Neuronal stem cell (in vitro differentiated cells): ENCODE results near the gene OIT3.

Experiments used
- DNase-seq: peaks from one replicate; pipeline ENCODE4 v3.0.0-alpha.2; 2013; ENCODE audit warnings: low spot score
- H2AFZ ChIP-seq: one replicate; pipeline ENCODE4 v1.6.1; 2013; ENCODE audit warnings: mild to moderate bottlenecking, low read length, inconsistent platforms
- H2AK5ac ChIP-seq: 2 replicates; pipeline ENCODE4 v1.6.1; 2013; ENCODE audit warnings: low read depth, mild to moderate bottlenecking, inconsistent platforms, low read length, moderate library complexity, mixed read lengths
- H2BK120ac ChIP-seq: 2 replicates; pipeline ENCODE4 v1.6.1; 2013; ENCODE audit warnings: low read depth, mild to moderate bottlenecking, inconsistent platforms, low read length, moderate library complexity, mixed read lengths
- H2BK12ac ChIP-seq: one replicate; pipeline ENCODE4 v1.6.1; 2013; ENCODE audit warnings: low read length, inconsistent platforms
- H2BK15ac ChIP-seq: 2 replicates; pipeline ENCODE4 v1.6.1; 2013; ENCODE audit warnings: mild to moderate bottlenecking, low read length, inconsistent platforms, mixed read lengths
- H2BK5ac ChIP-seq: one replicate; pipeline ENCODE4 v1.6.1; 2013; ENCODE audit warnings: inconsistent platforms, mild to moderate bottlenecking, low read length, moderate library complexity
- H3K14ac ChIP-seq: one replicate; pipeline ENCODE4 v1.6.1; 2013; ENCODE audit warnings: low read length, inconsistent platforms
- H3K18ac ChIP-seq: 2 replicates; pipeline ENCODE4 v1.6.1; 2013; ENCODE audit warnings: low read length, inconsistent platforms
- H3K23ac ChIP-seq: 2 replicates; pipeline ENCODE4 v1.6.1; 2013; ENCODE audit warnings: low read depth, mild to moderate bottlenecking, mixed read lengths, low read length, inconsistent platforms; ENCODE audit not compliant: poor library complexity
- H3K27ac ChIP-seq: replicated peaks from 3 replicates; pipeline ENCODE4 v1.5.1; 2013; ENCODE audit warnings: low read length, inconsistent platforms
- H3K27me3 ChIP-seq, 3 experiments: 2 replicates each; pipeline ENCODE4 v1.6.1; 2013; ENCODE audit warnings: low read length in 3 of 3, mild to moderate bottlenecking in 2 of 3, inconsistent platforms in 1 of 3, low read depth in 1 of 3, mixed read lengths in 1 of 3, moderate library complexity in 1 of 3; ENCODE audit not compliant: control insufficient read depth in 3 of 3, insufficient read depth in 3 of 3
- H3K36me3 ChIP-seq, 2 donors: replicated peaks in 1 of 2; 2 replicates each; pipeline ENCODE4 v1.6.1; 2013; ENCODE audit warnings: low read length in 2 of 2; ENCODE audit not compliant: control insufficient read depth in 2 of 2, insufficient read depth in 2 of 2
- H3K4ac ChIP-seq: 2 replicates; pipeline ENCODE4 v1.6.1; 2013; ENCODE audit warnings: inconsistent platforms, mild to moderate bottlenecking, low read length, moderate library complexity
- H3K4me1 ChIP-seq, 2 donors: 1 replicate in 1 of 2; 2 replicates in 1 of 2; pipeline ENCODE4 v1.6.1; 2013; ENCODE audit warnings: low read length in 2 of 2, low read depth in 1 of 2; ENCODE audit not compliant: control insufficient read depth in 2 of 2, insufficient read depth in 1 of 2
- H3K4me2 ChIP-seq: one replicate; pipeline ENCODE4 v1.6.1; 2013; ENCODE audit warnings: mild to moderate bottlenecking, low read length, inconsistent platforms; ENCODE audit not compliant: insufficient read depth, poor library complexity, severe bottlenecking
- H3K4me3 ChIP-seq, 2 donors: 2 replicates each; pipeline ENCODE4 v1.5.1; 2013; ENCODE audit warnings: low read length in 2 of 2, mild to moderate bottlenecking in 2 of 2, inconsistent platforms in 1 of 2, moderate library complexity in 1 of 2
- H3K79me1 ChIP-seq: one replicate; pipeline ENCODE4 v1.6.1; 2013; ENCODE audit warnings: low read depth, mild to moderate bottlenecking, inconsistent platforms, low read length, moderate library complexity
- H3K9ac ChIP-seq: one replicate; pipeline ENCODE4 v1.6.1; 2013; ENCODE audit warnings: mild to moderate bottlenecking, low read depth, low read length, inconsistent platforms; ENCODE audit not compliant: poor library complexity
- H3K9me3 ChIP-seq, 2 donors: replicated peaks in 1 of 2; 2 replicates each; pipeline versions ENCODE3 to v1.6.1; 2013; ENCODE audit warnings: low read length in 2 of 2, mild to moderate bottlenecking in 2 of 2, inconsistent platforms in 1 of 2, low read depth in 1 of 2, mixed read lengths in 1 of 2, moderate library complexity in 1 of 2; ENCODE audit not compliant: control insufficient read depth in 2 of 2, insufficient read depth in 1 of 2
- H4K8ac ChIP-seq: one replicate; pipeline ENCODE4 v1.6.1; 2013; ENCODE audit warnings: low read depth, mild to moderate bottlenecking, inconsistent platforms, low read length, moderate library complexity
- H4K91ac ChIP-seq: one replicate; pipeline ENCODE4 v1.6.1; 2013; ENCODE audit warnings: low read length, low read depth, mild to moderate bottlenecking, inconsistent platforms; ENCODE audit not compliant: poor library complexity
- whole genome bisulfite sequencing, 2 donors: extraction: QIAGEN DNeasy Blood & Tissue Kit; methylation state at CpG; one replicate each; pipeline ENCODE4 v1.1.7; 2013; ENCODE audit warnings: missing lambda C conversion rate in 2 of 2, mixed read lengths in 1 of 2; ENCODE audit not compliant: insufficient read length in 2 of 2, insufficient replicate concordance in 1 of 2; ENCODE audit errors: extremely low coverage in 2 of 2; 5-methylcytosine and 5-hydroxymethylcytosine counted together

The OIT3 gene

GRCh38 chr10:72927485-72927884, 33.9 kb downstream of the OIT3 start:
- H3K23ac ChIP-seq = no peak overlapping the region
- DNase-seq = no peak
- no peak overlapping the region for H3K4me2 ChIP-seq
- H3K9ac ChIP-seq = no peak overlapping the region
- no peak overlapping the region for H3K18ac ChIP-seq
- no peak overlapping the region for H3K14ac ChIP-seq
- H3K27ac ChIP-seq = no peak overlapping the region
- no peak overlapping the region for H2BK12ac ChIP-seq
- H4K8ac ChIP-seq = no peak overlapping the region
- no peak overlapping the region for H2BK15ac ChIP-seq
- H2AK5ac ChIP-seq = no peak overlapping the region
- no peak overlapping the region for H2BK120ac ChIP-seq
- no peaks in the 10 kb centered on the region for H3K4me1 ChIP-seq
- H2AFZ ChIP-seq = no peak overlapping the region
- no peaks in the 10 kb centered on the region for H3K9me3 ChIP-seq
- H4K91ac ChIP-seq = no peak overlapping the region
- no peaks in the 10 kb centered on the region for H3K79me1 ChIP-seq
- H3K4ac ChIP-seq = no peak overlapping the region
- H3K27me3 ChIP-seq = peaks cover 0 to 10% (median 0%) of the 10 kb centered on the region in 3 experiments
- no peak overlapping the region for H2BK5ac ChIP-seq
- WGBS, 2 donors = no CpG with 5 or more reads among the region's 5 CpGs
- H3K36me3 ChIP-seq = no peaks in the 10 kb centered on the region
- H3K4me3 ChIP-seq = no peak overlapping the region

GRCh38 chr10:72928798-72929197, 35.3 kb downstream of the OIT3 start:
- WGBS, 2 donors = no CpG with 5 or more reads among the region's 5 CpGs
- Histone ChIP-seq H3K4me3 (no peak overlapping the region), H4K8ac (no peak overlapping the region), H2AK5ac (no peak overlapping the region), H2BK15ac (no peak overlapping the region), H3K79me1 (no peaks in the 10 kb centered on the region), H2AFZ (no peak overlapping the region), H3K18ac (no peak overlapping the region), H3K9ac (no peak overlapping the region), H4K91ac (no peak overlapping the region), H3K4me1 (no peaks in the 10 kb centered on the region), H3K4me2 (no peak overlapping the region), H3K14ac (no peak overlapping the region), H2BK120ac (no peak overlapping the region), H2BK5ac (no peak overlapping the region), H3K4ac (no peak overlapping the region), H2BK12ac (no peak overlapping the region), H3K23ac (no peak overlapping the region), H3K36me3 (no peaks in the 10 kb centered on the region), H3K27me3 (peaks cover 0 to 10% (median 0%) of the 10 kb centered on the region in 3 experiments), H3K9me3 (no peaks in the 10 kb centered on the region), H3K27ac (no peak overlapping the region)
- no peak for DNase-seq

- H3K14ac ChIP-seq = no peak overlapping the region
- H4K8ac ChIP-seq = no peak overlapping the region
- H3K4me1 ChIP-seq = no peaks in the 10 kb centered on the region
- no peak overlapping the region for H3K9ac ChIP-seq
- DNase-seq = no peak
- no peak overlapping the region for H3K27ac ChIP-seq
- H2BK120ac ChIP-seq = no peak overlapping the region
- no peak overlapping the region for H2AK5ac ChIP-seq
- no peaks in the 10 kb centered on the region for H3K79me1 ChIP-seq
- H2BK5ac ChIP-seq = no peak overlapping the region
- WGBS, 2 donors = no CpG with 5 or more reads among the region's 2 CpGs
- H4K91ac ChIP-seq = no peak overlapping the region
- no peaks in the 10 kb centered on the region for H3K36me3 ChIP-seq
- H3K18ac ChIP-seq = no peak overlapping the region
- H2BK12ac ChIP-seq = no peak overlapping the region
- H3K23ac ChIP-seq = no peak overlapping the region
- H3K27me3 ChIP-seq = peaks cover 0 to 4% (median 0%) of the 10 kb centered on the region in 3 experiments
- H2BK15ac ChIP-seq = no peak overlapping the region
- no peak overlapping the region for H3K4ac ChIP-seq
- no peak overlapping the region for H3K4me3 ChIP-seq
- H3K4me2 ChIP-seq = no peak overlapping the region
- no peak overlapping the region for H2AFZ ChIP-seq
- no peaks in the 10 kb centered on the region for H3K9me3 ChIP-seq
These were observed 36.7 kb downstream of the OIT3 start for GRCh38 chr10:72930276-72930675.

DNA sequence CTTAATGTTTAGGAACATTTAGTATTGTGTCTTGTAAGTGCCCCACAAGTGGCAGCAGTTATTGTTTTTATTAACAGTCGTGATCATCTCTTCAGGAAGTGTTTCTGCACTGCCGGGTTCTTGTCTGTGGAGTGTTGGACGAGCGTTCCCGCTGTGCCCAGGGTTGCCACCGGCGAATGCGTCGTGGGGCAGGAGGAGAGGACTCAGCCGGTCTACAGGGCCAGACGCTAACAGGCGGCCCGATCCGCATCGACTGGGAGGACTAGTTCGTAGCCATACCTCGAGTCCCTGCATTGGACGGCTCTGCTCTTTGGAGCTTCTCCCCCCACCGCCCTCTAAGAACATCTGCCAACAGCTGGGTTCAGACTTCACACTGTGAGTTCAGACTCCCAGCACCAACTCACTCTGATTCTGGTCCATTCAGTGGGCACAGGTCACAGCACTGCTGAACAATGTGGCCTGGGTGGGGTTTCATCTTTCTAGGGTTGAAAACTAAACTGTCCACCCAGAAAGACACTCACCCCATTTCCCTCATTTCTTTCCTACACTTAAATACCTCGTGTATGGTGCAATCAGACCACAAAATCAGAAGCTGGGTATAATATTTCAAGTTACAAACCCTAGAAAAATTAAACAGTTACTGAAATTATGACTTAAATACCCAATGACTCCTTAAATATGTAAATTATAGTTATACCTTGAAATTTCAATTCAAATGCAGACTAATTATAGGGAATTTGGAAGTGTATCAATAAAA, 38.9 kb downstream of the OIT3 start:
- H2BK5ac ChIP-seq = no peak overlapping the region
- H3K4ac ChIP-seq = no peak overlapping the region
- H3K23ac ChIP-seq = no peak overlapping the region
- no peak overlapping the region for H3K4me3 ChIP-seq
- no peak overlapping the region for H3K4me2 ChIP-seq
- no peak overlapping the region for H3K18ac ChIP-seq
- no CpG with 5 or more reads among the region's 20 CpGs for WGBS, 2 donors
- no peak overlapping the region for H2AFZ ChIP-seq
- H3K9ac ChIP-seq = no peak overlapping the region
- H3K27ac ChIP-seq = no peak overlapping the region
- no peak overlapping the region for H4K91ac ChIP-seq
- no peak overlapping the region for H2BK120ac ChIP-seq
- H2BK12ac ChIP-seq = no peak overlapping the region
- no peaks in the 10 kb centered on the region for H3K36me3 ChIP-seq
- H3K27me3 ChIP-seq = no peaks in the 10 kb centered on the region
- no peaks in the 10 kb centered on the region for H3K79me1 ChIP-seq
- no peak for DNase-seq
- H3K4me1 ChIP-seq = no peaks in the 10 kb centered on the region
- no peak overlapping the region for H3K14ac ChIP-seq
- no peak overlapping the region for H4K8ac ChIP-seq
- no peak overlapping the region for H2AK5ac ChIP-seq
- no peak overlapping the region for H2BK15ac ChIP-seq
- H3K9me3 ChIP-seq = no peaks in the 10 kb centered on the region
